HG03045 (cell line): ENCODE measurements around the gene NBAS.
"Not testable (repeated sequence)": the region's sequence is repeated elsewhere in the genome, so short reads cannot be mapped to it uniquely, and the experiment has no call there.

Experiments used
- ATAC-seq: cut with Tn5 transposase; IDR thresholded peaks from one replicate; pipeline ENCODE4 v1.9.1; 2021; ENCODE audit warnings: mild to moderate bottlenecking, moderate library complexity; ENCODE audit not compliant: unreplicated experiment

The NBAS gene

GRCh38 chr2:15533860-15534480, 27.2 kb downstream of the NBAS start:
- ATAC-seq = no peak

GRCh38 chr2:15532996-15533395, 28.1 kb downstream of the NBAS start:
- ATAC-seq = no peak

- no peak for ATAC-seq
Observed at GRCh38 chr2:15531095-15531854, 29.9 kb downstream of the NBAS start.

DNA sequence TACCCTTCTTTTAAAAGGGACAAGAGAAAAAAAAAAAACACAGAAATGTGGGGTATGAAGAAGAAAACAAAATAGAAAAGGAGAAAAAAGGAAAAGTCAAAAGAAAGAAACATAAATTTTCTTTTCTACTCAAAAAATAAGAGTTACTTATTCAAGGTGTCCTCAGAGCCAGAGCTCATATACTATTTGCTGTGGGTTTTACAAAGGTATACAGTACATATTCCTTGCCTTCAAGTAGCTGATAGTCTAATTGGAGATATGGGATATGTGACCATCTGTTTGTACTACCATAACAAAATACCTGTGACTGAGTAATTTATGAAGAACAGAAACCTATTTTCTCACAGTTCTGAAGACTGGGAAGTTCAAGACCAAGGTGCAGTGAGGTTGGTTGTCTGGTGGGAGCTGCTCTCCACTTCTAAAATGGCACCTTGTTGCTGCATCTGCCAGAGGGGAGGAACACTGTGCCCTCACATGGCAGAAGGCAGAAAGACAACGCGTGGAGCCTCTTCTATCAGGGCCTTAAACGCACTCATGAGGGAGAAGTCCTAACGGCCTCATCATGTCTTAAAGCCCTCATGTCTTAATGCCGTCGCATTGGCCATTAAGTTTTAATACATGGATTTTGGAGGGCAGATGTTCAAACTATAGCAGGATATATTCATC, 33.9 kb downstream of the NBAS start:
- ATAC-seq = no peak

DNA sequence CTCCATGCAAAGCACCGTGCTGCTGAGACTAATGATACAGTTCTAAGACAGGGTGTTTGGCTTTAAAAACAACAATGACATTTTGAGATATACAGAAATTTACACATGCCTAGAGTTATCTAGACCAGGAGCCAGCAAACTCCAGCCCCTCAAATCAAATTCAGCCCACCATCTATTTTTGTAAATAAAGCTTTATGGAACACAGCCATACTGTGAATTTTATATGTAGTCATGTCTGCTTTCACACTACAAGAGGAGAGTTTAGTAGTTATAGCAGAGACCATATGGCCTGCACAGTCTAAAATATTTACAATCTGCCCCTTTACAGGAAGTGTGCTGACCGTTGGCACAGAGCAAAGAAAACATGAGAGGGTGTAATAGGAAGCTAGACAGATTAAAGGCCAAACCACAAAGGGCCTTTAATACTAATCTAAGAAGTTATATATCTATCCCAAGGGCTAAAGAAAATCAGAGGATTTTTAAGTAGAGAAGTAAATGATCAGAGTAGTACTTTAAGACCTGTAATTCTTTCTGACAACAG, 39.4 kb downstream of the NBAS start:
- ATAC-seq = no peak

GRCh38 chr2:15520346-15520745, 40.8 kb downstream of the NBAS start:
- no peak for ATAC-seq

GRCh38 chr2:15518759-15519158, 42.4 kb downstream of the NBAS start:
- not testable (repeated sequence) for ATAC-seq

- no peak for ATAC-seq
Observed at GRCh38 chr2:15517793-15518192, 43.3 kb downstream of the NBAS start.

GRCh38 chr2:15511686-15512085, 49.4 kb downstream of the NBAS start:
- no peak for ATAC-seq

DNA sequence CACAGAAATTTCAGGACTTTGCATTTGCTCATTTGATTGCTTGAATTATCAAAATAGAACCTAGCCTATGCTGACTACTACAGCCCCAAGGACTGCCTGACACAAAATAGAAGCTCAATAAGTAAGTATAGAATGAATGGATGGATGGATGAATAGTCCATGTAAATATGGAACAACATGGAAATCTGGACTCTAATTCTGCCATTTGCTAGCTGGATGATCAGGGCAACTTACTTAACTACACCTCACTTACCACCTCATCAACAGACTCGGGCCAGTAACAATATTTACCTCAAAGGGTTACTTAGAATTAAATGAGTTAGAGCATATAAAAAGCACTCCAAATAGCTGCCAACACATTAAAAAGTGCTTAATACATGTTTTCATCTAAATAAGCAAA, 50.6 kb downstream of the NBAS start:
- no peak for ATAC-seq

GRCh38 chr2:15510131-15510530, 51.0 kb downstream of the NBAS start:
- ATAC-seq = no peak

GRCh38 chr2:15507697-15508096, 53.4 kb downstream of the NBAS start:
- no peak for ATAC-seq

DNA sequence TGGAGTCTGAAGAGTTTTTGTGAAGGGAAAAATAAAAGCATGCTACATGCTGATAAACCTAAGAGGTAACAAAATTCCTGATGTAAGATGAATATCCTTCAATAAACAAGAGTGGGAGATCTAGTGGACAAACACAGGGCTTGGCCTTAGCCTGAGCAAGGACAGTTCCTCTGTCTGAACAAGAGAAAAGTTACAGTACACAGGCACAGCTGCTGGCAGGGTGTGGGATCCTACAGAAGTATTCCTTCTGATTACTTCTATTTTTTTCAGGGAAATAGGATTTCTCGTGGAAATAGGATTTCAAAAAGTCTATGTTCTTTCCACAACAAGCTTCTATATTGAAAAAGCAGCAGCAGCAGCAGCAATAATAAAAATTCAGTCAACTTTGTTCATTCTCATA, 54.1 kb downstream of the NBAS start:
- no peak for ATAC-seq

GRCh38 chr2:15506229-15506819, 54.8 kb downstream of the NBAS start:
- ATAC-seq = no peak

DNA sequence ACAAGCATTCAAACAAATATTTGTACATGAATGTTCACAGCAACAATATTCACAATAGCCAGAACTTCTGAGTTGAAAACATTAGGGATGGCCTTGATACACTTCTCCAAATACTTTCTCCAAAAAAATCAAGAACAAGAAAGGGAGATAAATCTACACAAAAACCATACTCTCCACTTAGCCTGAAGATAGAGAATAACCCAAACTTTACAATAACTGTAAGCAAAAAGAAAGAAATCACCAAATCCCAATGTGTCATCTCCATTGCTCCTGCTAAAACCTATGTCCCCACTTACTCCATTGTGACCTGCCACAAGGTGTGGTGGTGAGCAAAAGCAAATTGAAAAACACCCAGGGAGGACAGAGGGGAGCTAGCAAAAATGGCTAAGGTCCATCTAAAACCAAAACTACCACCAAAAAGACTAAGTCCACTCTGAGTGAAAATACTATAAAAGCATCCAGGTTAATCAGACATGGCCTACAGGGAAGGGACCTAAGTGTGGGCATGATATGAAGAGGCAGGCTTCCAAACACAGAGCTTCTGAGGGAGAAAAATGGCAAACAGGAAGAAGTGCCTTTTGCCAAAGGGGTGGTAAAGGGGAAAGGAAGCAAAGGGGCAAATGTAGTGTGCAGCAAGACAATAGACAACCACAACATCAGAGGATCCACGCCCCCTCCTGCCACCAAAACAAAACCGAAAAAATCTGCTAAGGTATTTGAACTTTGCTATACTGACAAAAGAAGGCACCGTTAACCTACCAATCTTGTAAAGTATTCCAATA, 56.1 kb downstream of the NBAS start:
- ATAC-seq = no peak

DNA sequence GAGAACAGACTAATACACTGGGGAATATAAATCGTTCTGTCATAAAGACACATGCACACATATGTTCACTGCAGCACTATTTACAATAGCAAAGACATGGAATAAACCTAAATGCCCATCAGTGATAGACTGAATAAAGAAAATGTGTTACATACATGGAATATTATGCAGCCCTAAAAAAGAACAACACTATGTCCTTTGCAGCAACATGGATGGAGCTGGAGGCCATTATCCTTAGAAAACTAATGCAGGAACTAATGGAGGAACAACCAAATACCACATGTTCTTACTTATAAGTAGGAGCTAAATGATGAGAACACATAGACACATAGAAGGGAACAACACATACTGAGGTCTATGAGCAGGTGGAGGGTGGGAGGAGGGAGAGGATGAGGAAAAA, 61.9 kb downstream of the NBAS start:
- ATAC-seq = not testable (repeated sequence)

DNA sequence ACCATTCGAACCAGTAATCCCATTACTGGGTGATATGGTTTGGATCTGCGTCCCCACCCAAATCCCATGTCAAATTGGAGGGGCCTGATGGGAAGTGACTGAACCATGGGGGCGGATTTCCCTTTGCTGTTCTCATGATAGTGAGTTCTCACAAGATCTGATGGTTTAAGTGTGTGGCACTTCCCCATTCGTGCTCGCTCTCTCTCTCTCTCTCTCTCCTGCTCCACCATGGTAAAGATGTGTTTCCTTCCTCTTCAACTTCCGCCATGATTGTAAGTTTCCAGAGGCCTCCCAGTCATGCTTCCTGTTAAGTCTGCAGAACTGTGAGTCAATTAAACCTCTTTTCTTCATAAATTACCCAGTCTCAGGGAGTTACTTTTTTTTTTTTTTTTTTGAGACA, 62.6 kb downstream of the NBAS start:
- ATAC-seq = no peak

DNA sequence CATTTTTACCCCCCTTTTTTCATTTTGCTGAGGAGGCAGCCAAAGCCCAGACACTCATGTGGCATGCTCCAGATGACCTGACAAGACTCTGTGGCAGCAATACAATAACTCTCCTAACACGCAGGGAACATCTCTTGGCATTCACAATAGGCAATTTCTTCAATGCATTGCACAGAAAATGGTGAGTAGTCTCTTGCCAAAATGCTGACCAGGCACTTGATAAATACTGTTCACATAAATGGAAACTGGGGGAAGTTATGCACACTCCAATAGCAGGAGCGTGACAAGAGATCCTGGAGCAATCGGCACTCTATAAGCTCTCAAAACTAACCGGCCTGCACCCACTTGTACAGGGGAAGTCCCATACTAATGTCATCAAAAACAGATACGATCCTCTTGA, 66.3 kb downstream of the NBAS start:
- no peak for ATAC-seq

DNA sequence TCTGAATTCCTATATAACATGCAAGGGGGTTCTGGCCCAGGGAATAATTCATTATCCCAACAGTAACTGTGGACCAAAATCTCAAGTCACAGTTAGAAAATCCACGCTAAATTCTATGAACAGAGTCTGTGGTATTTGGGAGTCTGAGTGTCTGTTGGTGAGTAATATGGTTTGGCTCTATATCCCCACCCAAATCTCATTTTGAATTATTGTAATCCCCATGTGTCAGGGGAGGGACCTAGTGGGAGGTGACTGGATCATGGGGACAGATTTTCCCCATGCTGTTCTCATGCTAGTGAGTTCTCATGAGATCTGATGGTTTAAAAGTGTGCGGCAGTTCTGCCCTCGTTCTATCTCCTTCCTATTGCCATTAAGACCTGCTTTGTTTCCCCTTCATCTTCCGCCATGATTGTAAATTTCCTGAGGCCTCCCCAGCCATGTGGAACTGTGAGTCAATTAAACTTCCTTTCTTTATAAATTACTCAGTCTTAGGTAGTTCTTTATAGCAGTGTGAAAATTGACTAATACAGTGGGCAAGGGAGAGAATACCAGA, 68.3 kb downstream of the NBAS start:
- no peak for ATAC-seq

DNA sequence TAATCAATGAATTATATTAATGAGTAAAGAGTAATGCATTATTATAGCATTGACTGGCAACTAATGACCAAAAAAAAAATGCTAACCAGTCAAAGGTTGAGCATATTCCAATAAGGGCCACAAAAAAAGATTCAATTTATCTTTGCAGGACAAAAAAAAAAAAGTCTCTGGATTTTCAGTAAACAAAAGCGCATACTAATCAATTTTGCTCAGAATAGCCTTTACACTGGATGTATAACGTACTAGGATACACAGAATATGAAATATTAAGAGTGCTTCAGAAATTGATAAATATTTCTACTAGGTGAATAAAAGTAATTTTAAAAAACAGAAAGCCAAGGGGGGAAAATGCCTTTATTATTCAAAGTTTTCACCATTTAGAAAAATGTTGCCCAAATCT, 74.4 kb downstream of the NBAS start:
- no peak for ATAC-seq
